A204.1 (cell line): Measurements from ENCODE around the gene POLDIP2.

Experiments
- FAIRE-seq: peaks from 2 replicates; lab custom pipeline; 2012; peaks lifted over from hg19 to GRCh38; lab: Jason Lieb, UNC

POLDIP2 gene

DNA sequence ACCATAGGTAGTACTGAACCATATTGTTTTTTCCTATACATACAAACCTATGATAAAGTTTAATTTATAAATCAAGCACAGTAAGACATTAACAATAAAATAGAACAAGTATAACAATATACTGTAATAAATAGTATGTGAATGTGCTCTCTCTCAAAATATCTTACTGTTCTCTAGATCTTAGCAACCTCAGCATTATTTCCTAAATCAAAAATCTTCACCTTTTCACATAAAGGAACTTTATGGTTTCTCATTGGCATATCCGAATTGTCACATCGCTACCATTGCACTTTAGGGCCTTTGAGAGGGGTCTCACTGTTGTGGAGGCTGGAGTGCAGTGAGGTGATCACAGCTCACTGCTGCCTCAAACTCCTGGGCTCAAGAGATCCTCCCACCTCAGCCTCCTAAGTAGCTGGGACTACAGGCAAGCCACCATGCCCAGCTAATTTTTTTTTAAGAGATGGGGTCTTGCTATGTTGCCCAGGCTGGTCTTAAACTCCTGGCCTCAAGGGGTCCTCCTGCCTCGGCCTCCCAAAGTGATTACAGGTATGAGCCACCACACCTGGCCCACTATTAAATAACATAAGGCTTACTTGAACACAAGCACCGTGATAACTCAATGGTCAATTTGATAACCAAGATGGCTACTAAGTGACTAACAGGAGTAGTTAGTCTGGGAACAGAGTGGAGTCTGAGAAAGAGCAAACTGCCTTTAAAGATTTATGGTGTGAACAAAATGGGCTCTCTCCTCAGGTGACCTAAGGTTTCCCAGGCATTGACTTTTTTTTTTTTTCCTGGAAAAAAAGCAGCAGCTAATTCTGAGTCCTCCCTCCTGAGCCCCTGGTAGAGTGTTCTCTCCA lies 41.3 kb downstream of the POLDIP2 start:
- no peak for FAIRE-seq

DNA sequence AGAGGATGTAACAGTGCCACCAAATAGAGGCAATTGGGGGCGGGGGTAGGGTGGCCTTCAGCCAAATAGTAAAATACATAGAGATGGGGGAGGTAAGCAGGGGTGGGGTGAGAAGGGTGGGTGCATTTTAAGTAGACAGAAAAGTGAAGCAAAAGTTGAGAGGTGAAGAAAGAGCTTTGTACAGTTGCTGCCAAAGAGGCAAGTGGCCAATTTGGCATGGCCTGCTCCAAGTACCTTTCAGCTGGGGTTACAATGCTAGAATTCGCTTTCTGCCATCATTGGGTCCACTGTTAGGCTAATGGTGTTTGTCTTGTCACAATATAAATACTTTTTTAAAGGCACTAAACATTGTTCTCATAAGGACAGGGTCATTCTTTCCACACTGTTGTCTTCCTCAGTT lies 43.5 kb downstream of the POLDIP2 start:
- no peak for FAIRE-seq

DNA sequence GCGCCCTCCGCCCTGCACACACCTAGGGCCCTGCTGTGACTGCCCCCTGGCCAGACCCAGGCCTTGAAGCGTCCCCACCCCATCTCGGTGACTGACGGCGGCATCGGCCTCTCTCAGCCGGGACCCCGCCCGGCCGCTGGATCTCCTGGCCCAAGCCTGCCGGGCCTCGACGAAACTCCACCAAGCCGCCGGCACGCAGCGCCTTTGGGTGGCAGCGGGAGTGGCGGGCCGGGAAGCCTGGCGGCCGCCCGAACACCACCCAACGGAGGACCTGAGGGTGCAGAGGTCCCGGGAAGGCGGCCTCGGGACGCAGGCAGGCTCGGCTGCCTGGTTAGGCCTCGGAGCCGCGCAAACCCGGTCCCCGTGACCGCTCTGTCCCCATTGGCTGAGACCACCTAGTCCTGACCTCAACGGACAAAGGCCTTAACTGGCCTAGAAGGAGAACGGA lies 50.3 kb downstream of the POLDIP2 start:
- no peak for FAIRE-seq

DNA sequence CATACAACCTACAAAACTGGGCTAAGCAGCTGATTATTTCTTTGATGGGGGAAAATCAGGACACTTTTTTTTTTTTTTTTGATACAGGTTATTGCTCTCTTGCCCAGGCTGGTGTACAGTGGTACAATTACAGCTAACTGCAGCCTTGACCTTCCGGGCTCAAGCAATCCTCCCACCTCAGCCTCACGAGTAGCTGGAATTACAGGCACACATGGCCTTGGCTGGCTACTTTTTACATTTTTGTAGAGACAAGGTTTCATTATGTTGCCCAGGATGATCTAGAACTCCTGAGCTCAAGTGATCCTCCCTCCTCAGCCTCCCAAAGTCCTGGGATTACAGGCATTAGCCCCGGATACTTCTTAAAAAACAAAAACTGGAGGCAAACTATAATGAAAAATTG lies 58.9 kb downstream of the POLDIP2 start:
- FAIRE-seq: no peak
